Calu3 (cell line): Measurements from ENCODE around the gene BCAS3. TPM values are rescaled to one million over a fixed set of nuclear protein-coding genes. Genes with fewer than 3 reads are reported as not detected.

Experiments used
- BruUV-seq: library from RNA; stranded (reverse); fragments of 400-500 nt; replicated peaks from 2 replicates; lab custom pipeline; 2021; lab: Mats Ljungman, UMichigan
- CTCF ChIA-PET: fragments of 300-600 bp; sonication (Branson Sonifier 250); formaldehyde crosslinking; loops from one replicate; lab custom pipeline; 2022; ENCODE audit warnings: antibody characterized with exemption; lab: Charles Lee
- DNase-seq: peaks from one replicate; pipeline ENCODE4 v3.0.0; 2022
- H3K27ac Mint-ChIP-seq: one replicate; pipeline ENCODE4 v1.8.0; 2022; ENCODE audit warnings: mixed read lengths; ENCODE audit not compliant: unreplicated experiment
- H3K27me3 Mint-ChIP-seq: one replicate; pipeline ENCODE4 v1.8.0; 2022; ENCODE audit warnings: mixed read lengths; ENCODE audit not compliant: unreplicated experiment
- H3K36me3 Mint-ChIP-seq: one replicate; pipeline ENCODE4 v1.8.0; 2022; ENCODE audit warnings: mild to moderate bottlenecking, moderate library complexity, mixed read lengths; ENCODE audit not compliant: insufficient read depth, unreplicated experiment
- H3K4me1 Mint-ChIP-seq: one replicate; pipeline ENCODE4 v1.8.0; 2022; ENCODE audit warnings: mild to moderate bottlenecking, low read depth, mixed read lengths; ENCODE audit not compliant: unreplicated experiment
- H3K4me3 Mint-ChIP-seq: one replicate; pipeline ENCODE4 v1.8.0; 2022; ENCODE audit warnings: mild to moderate bottlenecking, low read depth, moderate library complexity, mixed read lengths; ENCODE audit not compliant: unreplicated experiment
- H3K9me3 Mint-ChIP-seq: one replicate; pipeline ENCODE4 v1.8.0; 2022; ENCODE audit warnings: low read depth, mixed read lengths; ENCODE audit not compliant: unreplicated experiment
- CTCF ChIP-seq: fragments of 200-600 bp; IDR thresholded peaks from one replicate; pipeline ENCODE4 v1.8.0; 2022; ENCODE audit warnings: antibody characterized with exemption; ENCODE audit not compliant: unreplicated experiment
- intact Hi-C: fragments of 100-400 bp; cut with micrococcal nuclease; formaldehyde crosslinking; loops from one replicate; pipeline ENCODE4 v1.10.0; 2022; ENCODE audit not compliant: unreplicated experiment
- total RNA-seq: library from RNA; stranded (reverse); gene quantifications from 2 replicates; pipeline ENCODE4 v1.2.3, GENCODE V29; 2022

Gene BCAS3
- total RNA-seq, 1 experiment from 2014 or later = 10.9 TPM

GRCh38 chr17:61406537-61406845 is 728.8 kb downstream of the BCAS3 start:
- Mint-ChIP-seq H3K36me3 (peaks cover 9% of the 10 kb centered on the region), H3K27ac (no peak overlapping the region), H3K4me3 (no peak overlapping the region), H3K4me1 (no peaks in the 10 kb centered on the region), H3K9me3 (no peaks in the 10 kb centered on the region), H3K27me3 (peaks cover 19% of the 10 kb centered on the region)
- intact Hi-C loops = loop anchor here (5.0 kb wide), 1 partner anchor 434 kb away; no protein-coding TSS in a partner anchor
- no peak for DNase-seq
- CTCF ChIA-PET = no interaction called here
- BruUV-seq = no TSS peak
- TF ChIP-seq CTCF = no peak

- intact Hi-C loops = loop anchor here (5.0 kb wide), 1 partner anchor 435 kb away; no protein-coding TSS in a partner anchor
- Mint-ChIP-seq H3K36me3 (peaks cover 13% of the 10 kb centered on the region), H3K9me3 (no peaks in the 10 kb centered on the region), H3K27me3 (peaks cover 11% of the 10 kb centered on the region), H3K27ac (no peak overlapping the region), H3K4me3 (no peak overlapping the region), H3K4me1 (no peaks in the 10 kb centered on the region)
- CTCF ChIA-PET = interaction anchor here (0.5 to 0.7 kb wide), 2 partner anchors 64 to 173 kb away, joined by 3 to 5 read pairs; no protein-coding TSS in a partner anchor
- no peak for DNase-seq
- no TSS peak for BruUV-seq
- no peak for TF ChIP-seq CTCF
Observed at GRCh38 chr17:61406971-61407911, 729.6 kb downstream of the BCAS3 start.

GRCh38 chr17:61408151-61409041 is 730.7 kb downstream of the BCAS3 start:
- Mint-ChIP-seq H3K27me3 (no peaks in the 10 kb centered on the region), H3K4me1 (no peaks in the 10 kb centered on the region), H3K27ac (no peak overlapping the region), H3K9me3 (no peaks in the 10 kb centered on the region), H3K4me3 (peak overlapping the region; percentile 52), H3K36me3 (peaks cover 11% of the 10 kb centered on the region)
- BruUV-seq = no TSS peak
- CTCF ChIA-PET = interaction anchor here (0.6 to 1.5 kb wide), 3 partner anchors 59 to 688 kb away, joined by 3 to 5 read pairs (median 3); no protein-coding TSS in a partner anchor
- intact Hi-C loops = loop anchor here (5.0 kb wide), 1 partner anchor 436 kb away; no protein-coding TSS in a partner anchor
- TF ChIP-seq CTCF = no peak
- no peak for DNase-seq
